HepG2 (cell line): ENCODE results near the gene TPM2. TPM values are rescaled to one million over a fixed set of nuclear protein-coding genes. Genes with fewer than 3 reads are reported as not detected.

Experiments used
- BRCA1 ChIP-seq: sonication (generic); formaldehyde crosslinking; IDR thresholded peaks from 2 replicates; pipeline ENCODE4 v1.4.0; 2020; ENCODE audit warnings: missing genetic modification reagents
- CBX5 ChIP-seq: sonication (generic); formaldehyde crosslinking; IDR thresholded peaks from 2 replicates; pipeline ENCODE4 v1.4.0; 2020; ENCODE audit warnings: missing genetic modification reagents, borderline replicate concordance
- ELF4 ChIP-seq: sonication (generic); formaldehyde crosslinking; IDR thresholded peaks from 2 replicates; pipeline ENCODE4 v1.5.0; 2020; ENCODE audit warnings: missing genetic modification reagents, mild to moderate bottlenecking, moderate library complexity, borderline replicate concordance
- MBD4 ChIP-seq: IDR thresholded peaks from 2 replicates; pipeline ENCODE4 v1.6.1; 2012; ENCODE audit warnings: low read length, inconsistent platforms, borderline replicate concordance
- RXRB ChIP-seq: IDR thresholded peaks from 2 replicates; pipeline ENCODE4 v1.6.1; 2016; ENCODE audit warnings: borderline replicate concordance, missing genetic modification reagents, missing compliant biosample characterization
- SP4 ChIP-seq: sonication (generic); formaldehyde crosslinking; IDR thresholded peaks from 2 replicates; pipeline ENCODE4 v1.8.1; 2023; ENCODE audit warnings: mild to moderate bottlenecking, missing genetic modification reagents
- SRSF9 ChIP-seq: fragments of 200-400 bp; formaldehyde crosslinking; IDR thresholded peaks from 2 replicates; pipeline ENCODE4 v1.6.1; 2018; ENCODE audit warnings: borderline replicate concordance, mild to moderate bottlenecking, low read depth, low read length; ENCODE audit not compliant: insufficient read depth, poor library complexity, severe bottlenecking
- THYN1 ChIP-seq: sonication (generic); formaldehyde crosslinking; IDR thresholded peaks from 2 replicates; pipeline ENCODE4 v1.8.1; 2023; ENCODE audit warnings: low read depth, mild to moderate bottlenecking, moderate library complexity, missing genetic modification reagents, borderline replicate concordance
- ZBTB7B ChIP-seq: sonication (generic); formaldehyde crosslinking; IDR thresholded peaks from 2 replicates; pipeline ENCODE4 v1.4.0; 2020; ENCODE audit warnings: missing genetic modification reagents
- ZNF260 ChIP-seq: sonication (generic); formaldehyde crosslinking; IDR thresholded peaks from 2 replicates; pipeline ENCODE4 v1.4.0; 2020; ENCODE audit warnings: missing genetic modification reagents, low read depth, mild to moderate bottlenecking, borderline replicate concordance
- ZNF432 ChIP-seq: sonication (generic); formaldehyde crosslinking; IDR thresholded peaks from 2 replicates; pipeline ENCODE4 v1.5.0; 2020; ENCODE audit warnings: missing genetic modification reagents, mild to moderate bottlenecking, borderline replicate concordance
- ZNF567 ChIP-seq: sonication (generic); formaldehyde crosslinking; IDR thresholded peaks from 2 replicates; pipeline ENCODE4 v1.8.1; 2023; ENCODE audit warnings: mild to moderate bottlenecking, missing genetic modification reagents, borderline replicate concordance
- polyA plus RNA-seq, 8 experiments: library from polyadenylated mRNA; depleted of rRNA in 3 of 8; stranded (reverse) in 7 of 8; unstranded in 1 of 8; fragments of >200 nt; fragmentation: Illumina TruSeq in 4 of 8; extraction: Trizol in 4 of 8; gene quantifications; 2 replicates each; pipeline versions ENCODE4 v1.2.1 to v1.2.3, GENCODE V29; 2011 to 2016; ENCODE audit warnings: low read depth in 4 of 8, missing spikeins in 1 of 8, mixed read lengths in 1 of 8; ENCODE audit not compliant: insufficient read depth in 1 of 8
- total RNA-seq, 5 experiments: library from RNA; depleted of rRNA; stranded (reverse); fragments of >200 nt; fragmentation: Illumina TruSeq; extraction: Trizol; gene quantifications; 2 replicates each; pipeline ENCODE4 v1.2.3, GENCODE V29; 2016; ENCODE audit warnings: low read depth in 1 of 5
- TF ChIP-seq, protein P1 (sequence below): sonication (generic); formaldehyde crosslinking; IDR thresholded peaks from 2 replicates; pipeline ENCODE4 v1.5.1; 2020; ENCODE audit warnings: missing genetic modification reagents, mild to moderate bottlenecking, borderline replicate concordance
- TF ChIP-seq, protein P2 (sequence below): IDR thresholded peaks from 2 replicates; pipeline ENCODE4 v1.4.0; 2020; ENCODE audit warnings: mild to moderate bottlenecking, missing genetic modification reagents
- TF ChIP-seq, protein P3 (sequence below): IDR thresholded peaks from 2 replicates; pipeline ENCODE4 v1.6.1; 2016; ENCODE audit warnings: low read depth, control low read depth
- TF ChIP-seq, protein P4 (sequence below): sonication (generic); formaldehyde crosslinking; IDR thresholded peaks from 2 replicates; pipeline ENCODE4 v1.5.0; 2020; ENCODE audit warnings: missing genetic modification reagents
- TF ChIP-seq, protein P5 (sequence below): sonication (generic); formaldehyde crosslinking; IDR thresholded peaks from 2 replicates; pipeline ENCODE4 v1.5.1; 2020; ENCODE audit warnings: missing genetic modification reagents, mild to moderate bottlenecking, borderline replicate concordance

Gene TPM2
- total and polyA plus RNA-seq, 2 of the 13 experiments (the other 11 are each of a cell fraction or from before 2014, with no cell fraction given): 3.1 to 10.7 TPM

DNA sequence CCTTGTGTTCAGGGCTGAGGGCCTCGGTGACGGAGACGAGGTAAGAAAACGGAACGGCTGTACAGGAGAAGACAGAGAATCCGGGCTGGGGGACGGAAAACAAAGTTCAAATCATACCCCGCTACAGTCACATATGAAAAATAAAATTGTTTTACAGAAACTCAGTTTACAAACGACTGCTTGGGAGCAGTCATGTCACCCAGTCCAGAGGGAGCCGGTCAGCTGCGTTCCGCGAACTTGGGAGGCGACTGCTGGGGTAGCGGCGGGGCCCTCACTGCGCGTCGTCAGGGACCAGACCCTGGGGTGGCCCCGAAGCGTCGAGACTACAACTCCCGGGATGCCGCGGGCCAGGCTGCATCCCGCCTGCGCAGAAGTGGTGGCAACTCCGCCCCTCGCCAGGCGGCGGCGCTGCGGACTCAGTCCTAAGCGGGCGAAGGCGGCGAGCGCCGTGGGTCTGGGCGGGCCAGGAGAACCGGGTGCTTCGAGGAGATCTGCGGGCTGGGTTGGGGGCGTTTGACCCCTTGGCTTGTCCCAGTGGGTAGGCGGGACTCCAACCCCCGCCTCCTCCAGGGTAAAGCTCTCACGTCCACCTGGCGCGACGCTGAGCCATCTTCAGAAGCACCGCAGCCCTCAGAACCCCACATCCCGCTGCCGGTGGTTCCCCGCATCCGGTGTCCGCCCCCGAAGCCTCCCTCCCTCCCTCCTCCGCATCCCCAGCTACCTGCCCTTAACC lies 43.0 kb downstream of the TPM2 start (continued):
- TF ChIP-seq, protein P1, sequence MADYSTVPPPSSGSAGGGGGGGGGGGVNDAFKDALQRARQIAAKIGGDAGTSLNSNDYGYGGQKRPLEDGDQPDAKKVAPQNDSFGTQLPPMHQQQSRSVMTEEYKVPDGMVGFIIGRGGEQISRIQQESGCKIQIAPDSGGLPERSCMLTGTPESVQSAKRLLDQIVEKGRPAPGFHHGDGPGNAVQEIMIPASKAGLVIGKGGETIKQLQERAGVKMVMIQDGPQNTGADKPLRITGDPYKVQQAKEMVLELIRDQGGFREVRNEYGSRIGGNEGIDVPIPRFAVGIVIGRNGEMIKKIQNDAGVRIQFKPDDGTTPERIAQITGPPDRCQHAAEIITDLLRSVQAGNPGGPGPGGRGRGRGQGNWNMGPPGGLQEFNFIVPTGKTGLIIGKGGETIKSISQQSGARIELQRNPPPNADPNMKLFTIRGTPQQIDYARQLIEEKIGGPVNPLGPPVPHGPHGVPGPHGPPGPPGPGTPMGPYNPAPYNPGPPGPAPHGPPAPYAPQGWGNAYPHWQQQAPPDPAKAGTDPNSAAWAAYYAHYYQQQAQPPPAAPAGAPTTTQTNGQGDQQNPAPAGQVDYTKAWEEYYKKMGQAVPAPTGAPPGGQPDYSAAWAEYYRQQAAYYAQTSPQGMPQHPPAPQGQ (CRISPR knock-in tag): no peak
- TF ChIP-seq, protein P2, sequence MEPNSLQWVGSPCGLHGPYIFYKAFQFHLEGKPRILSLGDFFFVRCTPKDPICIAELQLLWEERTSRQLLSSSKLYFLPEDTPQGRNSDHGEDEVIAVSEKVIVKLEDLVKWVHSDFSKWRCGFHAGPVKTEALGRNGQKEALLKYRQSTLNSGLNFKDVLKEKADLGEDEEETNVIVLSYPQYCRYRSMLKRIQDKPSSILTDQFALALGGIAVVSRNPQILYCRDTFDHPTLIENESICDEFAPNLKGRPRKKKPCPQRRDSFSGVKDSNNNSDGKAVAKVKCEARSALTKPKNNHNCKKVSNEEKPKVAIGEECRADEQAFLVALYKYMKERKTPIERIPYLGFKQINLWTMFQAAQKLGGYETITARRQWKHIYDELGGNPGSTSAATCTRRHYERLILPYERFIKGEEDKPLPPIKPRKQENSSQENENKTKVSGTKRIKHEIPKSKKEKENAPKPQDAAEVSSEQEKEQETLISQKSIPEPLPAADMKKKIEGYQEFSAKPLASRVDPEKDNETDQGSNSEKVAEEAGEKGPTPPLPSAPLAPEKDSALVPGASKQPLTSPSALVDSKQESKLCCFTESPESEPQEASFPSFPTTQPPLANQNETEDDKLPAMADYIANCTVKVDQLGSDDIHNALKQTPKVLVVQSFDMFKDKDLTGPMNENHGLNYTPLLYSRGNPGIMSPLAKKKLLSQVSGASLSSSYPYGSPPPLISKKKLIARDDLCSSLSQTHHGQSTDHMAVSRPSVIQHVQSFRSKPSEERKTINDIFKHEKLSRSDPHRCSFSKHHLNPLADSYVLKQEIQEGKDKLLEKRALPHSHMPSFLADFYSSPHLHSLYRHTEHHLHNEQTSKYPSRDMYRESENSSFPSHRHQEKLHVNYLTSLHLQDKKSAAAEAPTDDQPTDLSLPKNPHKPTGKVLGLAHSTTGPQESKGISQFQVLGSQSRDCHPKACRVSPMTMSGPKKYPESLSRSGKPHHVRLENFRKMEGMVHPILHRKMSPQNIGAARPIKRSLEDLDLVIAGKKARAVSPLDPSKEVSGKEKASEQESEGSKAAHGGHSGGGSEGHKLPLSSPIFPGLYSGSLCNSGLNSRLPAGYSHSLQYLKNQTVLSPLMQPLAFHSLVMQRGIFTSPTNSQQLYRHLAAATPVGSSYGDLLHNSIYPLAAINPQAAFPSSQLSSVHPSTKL: peak; percentile 37; the same call in 1 of the 2 replicates
- no peak for TF ChIP-seq ELF4 (CRISPR knock-in tag)
- no peak for TF ChIP-seq THYN1 (CRISPR knock-in tag)
- TF ChIP-seq BRCA1 (CRISPR knock-in tag): peak; percentile 66
- TF ChIP-seq, protein P3, sequence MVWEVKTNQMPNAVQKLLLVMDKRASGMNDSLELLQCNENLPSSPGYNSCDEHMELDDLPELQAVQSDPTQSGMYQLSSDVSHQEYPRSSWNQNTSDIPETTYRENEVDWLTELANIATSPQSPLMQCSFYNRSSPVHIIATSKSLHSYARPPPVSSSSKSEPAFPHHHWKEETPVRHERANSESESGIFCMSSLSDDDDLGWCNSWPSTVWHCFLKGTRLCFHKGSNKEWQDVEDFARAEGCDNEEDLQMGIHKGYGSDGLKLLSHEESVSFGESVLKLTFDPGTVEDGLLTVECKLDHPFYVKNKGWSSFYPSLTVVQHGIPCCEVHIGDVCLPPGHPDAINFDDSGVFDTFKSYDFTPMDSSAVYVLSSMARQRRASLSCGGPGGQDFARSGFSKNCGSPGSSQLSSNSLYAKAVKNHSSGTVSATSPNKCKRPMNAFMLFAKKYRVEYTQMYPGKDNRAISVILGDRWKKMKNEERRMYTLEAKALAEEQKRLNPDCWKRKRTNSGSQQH (CRISPR knock-in tag): no peak; the same call in 1 of the 2 replicates
- TF ChIP-seq RXRB (CRISPR knock-in tag): no peak
- peak; percentile 48 for TF ChIP-seq ZBTB7B (CRISPR knock-in tag)
- peak; percentile 20; the same call in 1 of the 2 replicates for TF ChIP-seq CBX5
- no peak for TF ChIP-seq MBD4
- TF ChIP-seq, protein P4, sequence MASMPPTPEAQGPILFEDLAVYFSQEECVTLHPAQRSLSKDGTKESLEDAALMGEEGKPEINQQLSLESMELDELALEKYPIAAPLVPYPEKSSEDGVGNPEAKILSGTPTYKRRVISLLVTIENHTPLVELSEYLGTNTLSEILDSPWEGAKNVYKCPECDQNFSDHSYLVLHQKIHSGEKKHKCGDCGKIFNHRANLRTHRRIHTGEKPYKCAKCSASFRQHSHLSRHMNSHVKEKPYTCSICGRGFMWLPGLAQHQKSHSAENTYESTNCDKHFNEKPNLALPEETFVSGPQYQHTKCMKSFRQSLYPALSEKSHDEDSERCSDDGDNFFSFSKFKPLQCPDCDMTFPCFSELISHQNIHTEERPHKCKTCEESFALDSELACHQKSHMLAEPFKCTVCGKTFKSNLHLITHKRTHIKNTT (CRISPR knock-in tag): 0 out of 2 replicates have a peak, but pooled peaks have one; percentile 40
- TF ChIP-seq ZNF567 (CRISPR knock-in tag): 0 out of 2 replicates have a peak, but pooled peaks have one; percentile 36
- TF ChIP-seq ZNF260 (CRISPR knock-in tag): no peak
- TF ChIP-seq SRSF9: no peak
- TF ChIP-seq, protein P5, sequence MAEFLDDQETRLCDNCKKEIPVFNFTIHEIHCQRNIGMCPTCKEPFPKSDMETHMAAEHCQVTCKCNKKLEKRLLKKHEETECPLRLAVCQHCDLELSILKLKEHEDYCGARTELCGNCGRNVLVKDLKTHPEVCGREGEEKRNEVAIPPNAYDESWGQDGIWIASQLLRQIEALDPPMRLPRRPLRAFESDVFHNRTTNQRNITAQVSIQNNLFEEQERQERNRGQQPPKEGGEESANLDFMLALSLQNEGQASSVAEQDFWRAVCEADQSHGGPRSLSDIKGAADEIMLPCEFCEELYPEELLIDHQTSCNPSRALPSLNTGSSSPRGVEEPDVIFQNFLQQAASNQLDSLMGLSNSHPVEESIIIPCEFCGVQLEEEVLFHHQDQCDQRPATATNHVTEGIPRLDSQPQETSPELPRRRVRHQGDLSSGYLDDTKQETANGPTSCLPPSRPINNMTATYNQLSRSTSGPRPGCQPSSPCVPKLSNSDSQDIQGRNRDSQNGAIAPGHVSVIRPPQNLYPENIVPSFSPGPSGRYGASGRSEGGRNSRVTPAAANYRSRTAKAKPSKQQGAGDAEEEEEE (CRISPR knock-in tag): no peak
- no peak for TF ChIP-seq ZNF432 (CRISPR knock-in tag)
- 0 out of 2 replicates have a peak, but pooled peaks have one; percentile 22 for TF ChIP-seq SP4 (CRISPR knock-in tag)
